ENCODE results near the gene ILDR2. TPM values are rescaled to one million over a fixed set of nuclear protein-coding genes. Genes with fewer than 3 reads are reported as not detected.
A peak's percentile ranks its signal among the peaks of the same experiment; 100 is the strongest.

The ILDR2 gene
- polyA plus RNA-seq, 4 donors: 3.0 to 15.6 (median 15.1) TPM

- no peak for DNase-seq (ENCODE audit: low read depth in 4 of 4, low spot score in 3 of 4)
Observed at GRCh38 chr1:166972826-166973225, 2.5 kb downstream of the ILDR2 start.

- no peak for DNase-seq (ENCODE audit: low read depth in 4 of 4, low spot score in 3 of 4)
Observed at GRCh38 chr1:166972193-166972592, 3.1 kb downstream of the ILDR2 start.

- DNase-seq (ENCODE audit: low read depth in 4 of 4, low spot score in 3 of 4): no peak
Observed at GRCh38 chr1:166971252-166971651, 4.1 kb downstream of the ILDR2 start.

DNA sequence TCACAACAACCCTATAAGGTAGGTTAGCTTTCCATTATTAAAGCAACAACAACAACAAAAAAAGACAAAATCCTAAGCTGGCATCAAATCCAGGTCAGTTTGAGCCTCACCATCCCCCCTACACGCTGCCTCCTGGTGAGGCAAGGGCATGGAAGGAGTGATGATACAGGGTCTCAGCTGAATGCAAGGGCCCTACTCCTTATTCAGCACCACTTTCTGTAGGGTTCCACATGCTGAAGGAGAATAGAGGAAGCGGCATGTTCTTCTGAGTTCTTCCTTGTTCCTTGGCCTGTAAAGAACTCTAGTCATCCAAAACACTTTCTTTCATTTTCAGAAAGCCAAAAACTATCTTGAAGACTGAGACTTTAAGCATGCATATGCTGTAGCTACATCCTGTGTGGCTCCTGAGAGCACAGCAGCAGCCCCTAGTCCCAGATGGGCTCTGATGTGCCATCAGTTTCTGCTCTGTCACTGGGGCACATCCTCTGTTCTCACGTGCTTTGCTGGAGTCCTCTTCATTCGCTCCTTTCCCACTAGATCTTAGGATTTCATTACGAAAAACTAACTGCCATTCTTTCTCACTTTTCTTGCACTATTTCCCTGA lies 6.2 kb downstream of the ILDR2 start:
- DNase-seq (ENCODE audit: low read depth in 4 of 4, low spot score in 3 of 4): no peak

GRCh38 chr1:166960858-166961474 lies 14.4 kb downstream of the ILDR2 start:
- DNase-seq (ENCODE audit: low read depth in 4 of 4, low spot score in 3 of 4): no peak

- DNase-seq (ENCODE audit: low read depth in 4 of 4, low spot score in 3 of 4): no peak
Observed at GRCh38 chr1:166956872-166957271, 18.5 kb downstream of the ILDR2 start.

DNA sequence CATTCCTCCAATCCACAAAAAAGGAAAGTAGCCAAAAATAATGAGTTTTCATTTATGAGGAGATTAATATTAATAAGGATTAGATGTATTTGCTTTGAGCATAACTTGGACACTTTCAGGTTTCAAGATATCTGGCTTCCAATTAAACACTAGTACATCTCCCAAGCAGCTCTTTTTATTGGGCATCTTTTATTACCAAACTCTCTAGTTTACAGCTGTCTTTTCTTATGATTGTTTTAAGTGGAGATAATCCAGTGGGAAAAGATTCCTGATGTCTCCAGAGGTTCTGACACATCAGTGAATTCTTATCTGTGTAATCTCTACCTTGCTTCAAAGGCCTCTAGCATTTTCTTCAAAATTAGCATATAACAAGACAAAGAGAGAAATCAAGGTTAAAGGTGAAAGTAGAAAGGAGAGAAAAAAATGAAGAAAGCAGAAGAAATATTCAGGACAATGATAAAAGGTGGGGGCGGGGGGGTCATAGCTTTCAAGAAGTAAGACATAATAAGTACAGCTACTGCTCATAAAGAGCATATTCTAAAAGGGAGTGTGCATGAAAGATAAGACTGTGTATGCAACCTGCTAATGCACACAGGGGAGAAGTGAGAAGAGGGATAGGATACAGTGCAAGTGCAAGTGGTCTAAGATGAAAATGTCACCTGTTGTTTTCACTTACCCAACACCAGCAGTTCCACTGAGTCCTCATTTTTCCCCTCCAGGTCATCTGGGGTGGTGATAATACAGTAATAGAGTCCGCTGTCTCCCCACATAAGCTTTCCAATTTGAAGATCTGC lies 19.1 kb downstream of the ILDR2 start:
- DNase-seq (ENCODE audit: low read depth in 4 of 4, low spot score in 3 of 4): no peak

- no peak for DNase-seq (ENCODE audit: low read depth in 4 of 4, low spot score in 3 of 4)
Observed at GRCh38 chr1:166953491-166953890, 21.8 kb downstream of the ILDR2 start.

DNA sequence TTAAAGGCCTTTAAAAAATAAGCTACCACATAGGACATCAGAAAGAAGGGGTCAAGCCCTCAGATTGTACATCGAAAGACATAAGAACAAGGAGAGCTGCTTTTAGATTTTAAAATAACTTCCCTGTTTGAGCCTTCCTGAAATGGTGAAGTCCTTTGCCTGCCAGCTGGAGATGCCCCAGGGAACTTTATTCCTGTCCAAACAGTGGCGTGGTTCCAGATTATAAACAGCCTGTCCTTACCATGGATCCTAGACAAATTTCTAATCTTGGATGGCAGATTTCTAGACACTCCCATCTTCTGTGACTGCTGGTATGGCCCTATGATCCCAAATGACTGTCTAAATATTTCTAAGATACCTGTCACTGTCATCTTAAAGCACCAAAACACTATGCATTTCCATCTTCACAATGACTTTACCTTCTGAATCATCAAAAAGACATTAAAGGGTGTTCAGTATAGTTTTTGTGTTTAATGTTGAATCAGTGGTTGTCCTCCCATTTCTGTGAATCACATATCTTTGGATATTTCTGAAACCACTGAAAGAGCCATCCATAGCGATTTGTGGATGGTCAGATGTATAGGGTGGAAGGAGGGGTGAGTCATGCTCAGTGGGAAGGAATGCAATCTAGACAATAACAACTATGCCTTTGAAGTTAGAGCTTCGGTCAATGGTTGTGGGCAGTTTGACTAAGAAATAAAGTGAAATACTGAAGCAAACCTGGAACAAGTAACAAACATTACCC lies 23.2 kb downstream of the ILDR2 start:
- no peak for DNase-seq (ENCODE audit: low read depth in 4 of 4, low spot score in 3 of 4)

DNA sequence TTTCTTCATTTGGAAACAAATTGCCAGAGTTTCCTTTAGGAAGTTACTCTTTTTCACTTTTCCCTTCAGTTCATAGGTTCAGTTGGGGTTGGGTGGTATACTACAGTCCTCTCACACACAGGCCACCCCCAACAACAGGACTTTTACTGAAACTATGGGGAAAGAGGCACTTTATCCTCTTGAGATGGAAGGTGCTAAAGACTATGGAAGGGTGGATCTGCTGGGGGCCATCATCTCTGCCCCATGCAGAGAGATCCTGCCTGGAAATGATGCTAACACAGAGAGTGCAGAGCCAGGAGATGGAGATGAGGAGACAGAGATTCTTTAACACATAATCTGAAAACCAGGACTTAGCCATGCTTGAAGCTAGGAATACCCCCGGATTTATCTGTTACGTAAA lies 24.3 kb downstream of the ILDR2 start:
- DNase-seq (ENCODE audit: low read depth in 4 of 4, low spot score in 3 of 4): no peak

DNA sequence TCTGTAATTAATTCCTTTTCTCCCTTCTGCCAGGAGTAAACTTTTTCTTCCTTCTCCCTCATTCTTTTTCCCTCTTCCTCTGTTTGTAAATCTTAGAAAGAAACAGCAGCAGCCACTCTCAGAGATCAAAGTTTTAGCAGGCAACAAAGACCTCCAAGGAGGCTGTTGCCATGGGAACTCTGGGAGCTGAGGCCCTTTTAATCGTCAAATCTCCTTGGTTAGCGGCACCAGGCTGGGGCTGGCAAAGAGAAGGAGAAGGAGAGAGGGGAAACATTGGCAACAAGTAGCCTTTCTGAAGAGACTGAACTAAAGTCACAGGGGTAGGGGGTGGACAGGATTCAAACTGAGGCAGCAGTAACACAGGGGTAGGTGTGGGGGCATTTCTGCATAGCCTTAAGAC lies 25.2 kb downstream of the ILDR2 start:
- no peak for DNase-seq (ENCODE audit: low read depth in 4 of 4, low spot score in 3 of 4)

- DNase-seq (ENCODE audit: low read depth in 4 of 4, low spot score in 3 of 4): no peak
Observed at GRCh38 chr1:166948856-166949350, 26.4 kb downstream of the ILDR2 start.

DNA sequence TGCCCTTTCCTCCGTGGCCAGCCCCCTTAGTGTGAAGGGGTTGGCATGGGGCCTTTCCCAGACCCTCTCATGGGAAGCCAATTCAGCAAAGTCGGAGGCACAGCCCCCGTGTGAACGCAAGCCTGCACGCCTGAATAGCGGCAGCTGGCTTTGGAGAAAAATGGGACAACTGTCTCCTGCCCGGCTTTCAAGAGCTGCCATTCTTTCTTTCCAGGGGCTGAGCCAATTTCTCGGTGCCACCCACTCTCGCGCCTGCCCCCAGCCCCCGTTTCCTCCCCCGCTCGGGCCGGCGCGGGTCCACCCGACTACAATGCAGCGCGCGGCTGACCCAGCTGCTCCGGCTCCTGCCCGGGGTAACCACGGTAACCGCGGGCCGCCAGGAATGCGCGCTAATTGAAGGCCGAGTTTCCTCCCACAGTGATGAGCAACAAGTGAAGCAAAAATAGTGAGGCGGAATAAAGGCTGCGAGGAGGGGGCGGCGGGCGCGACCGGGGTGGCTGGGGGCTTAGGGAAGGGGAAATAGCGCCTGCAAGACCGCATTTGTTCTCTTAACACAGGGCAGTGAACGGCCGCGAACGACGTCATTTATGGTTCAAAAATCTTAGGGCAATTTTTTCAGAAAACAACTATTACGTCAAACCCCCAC lies 27.8 kb downstream of the ILDR2 start:
- DNase-seq (ENCODE audit: low read depth in 4 of 4, low spot score in 3 of 4): peak; percentile 55 to 74 (median 68)

GRCh38 chr1:166944186-166944967 lies 31.0 kb downstream of the ILDR2 start:
- DNase-seq (ENCODE audit: low read depth in 4 of 4, low spot score in 3 of 4): no peak

- no peak for DNase-seq (ENCODE audit: low read depth in 4 of 4, low spot score in 3 of 4)
Observed at GRCh38 chr1:166939741-166940375, 35.5 kb downstream of the ILDR2 start.

- DNase-seq (ENCODE audit: low read depth in 4 of 4, low spot score in 3 of 4): no peak
Observed at GRCh38 chr1:166937962-166938361, 37.4 kb downstream of the ILDR2 start.

DNA sequence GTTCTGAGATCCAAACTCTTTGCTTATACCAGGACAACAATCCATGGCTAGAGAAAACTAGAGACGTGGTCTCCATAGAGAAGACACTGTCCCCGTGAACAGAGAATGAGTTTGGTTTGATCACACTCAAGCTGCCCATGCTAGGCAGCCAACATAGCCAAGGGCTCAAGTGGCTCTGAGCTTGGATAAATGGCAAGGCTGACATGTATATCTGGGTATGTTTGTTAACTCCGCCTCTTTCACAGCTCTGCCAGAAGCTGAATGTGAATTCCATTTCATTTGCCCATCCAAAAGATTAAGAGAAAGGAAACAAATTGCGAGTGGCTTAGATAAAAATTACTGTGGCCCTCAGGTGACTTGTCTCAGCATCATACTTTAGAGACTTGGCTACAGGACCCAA lies 38.0 kb downstream of the ILDR2 start:
- no peak for DNase-seq (ENCODE audit: low read depth in 4 of 4, low spot score in 3 of 4)

GRCh38 chr1:166933633-166934032 lies 41.7 kb downstream of the ILDR2 start:
- DNase-seq (ENCODE audit: low read depth in 4 of 4, low spot score in 3 of 4): no peak

DNA sequence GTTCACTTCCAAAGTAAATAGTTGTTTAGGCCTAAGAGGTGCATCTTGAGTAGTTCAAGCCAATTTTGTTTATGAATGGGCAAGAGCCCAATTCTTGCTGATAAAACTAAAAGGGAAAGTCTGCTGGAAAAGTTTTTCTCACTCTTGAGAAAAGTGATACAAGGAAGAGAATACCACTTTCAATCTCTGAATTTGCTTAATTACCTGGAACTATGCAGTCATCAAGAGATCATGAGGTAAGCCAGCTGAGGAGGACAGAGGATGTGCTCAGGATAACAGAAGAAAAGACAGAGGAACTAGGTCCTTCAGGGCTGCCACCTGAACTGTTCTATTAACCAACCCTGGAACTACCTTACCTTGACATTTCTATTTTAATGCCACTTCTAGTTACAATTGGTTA lies 42.2 kb downstream of the ILDR2 start:
- no peak for DNase-seq (ENCODE audit: low read depth in 4 of 4, low spot score in 3 of 4)

Data from left renal pelvis (tissue), 4 donors.